Right lobe of liver (tissue), 4 donors: ENCODE measurements around the gene XAB2.

Source experiments
- CTCF ChIP-seq, 4 donors: fragments of 200-600 bp in 3 of 4; fragments of 450-650 bp in 1 of 4; IDR thresholded peaks; one replicate each; pipeline versions ENCODE4 v1.5.1 to v1.8.0; 2016 to 2022; ENCODE audit warnings: antibody characterized with exemption in 4 of 4, mild to moderate bottlenecking in 2 of 4
- POLR2A ChIP-seq: fragments of 450-650 bp; IDR thresholded peaks from one replicate; pipeline ENCODE4 v1.6.1; 2017; ENCODE audit warnings: antibody characterized with exemption, mild to moderate bottlenecking
- donor health status: DM: no; HTN: no; CAD: no.
- donor health status: DM: no; HTN: no; CAD: no.
- donor health status: DM: no; HTN: yes; CAD: no.

GRCh38 chr19:7645656-7646425 lies 16.5 kb upstream of the XAB2 start:
- no peak for TF ChIP-seq CTCF (IDR thresholded peaks at IDR 0.05)
- no peak for TF ChIP-seq POLR2A
